Upper lobe of right lung (tissue), 1 donor: ENCODE data around the gene LRIT1. TPM values are rescaled to one million over a fixed set of nuclear protein-coding genes. Genes with fewer than 3 reads are reported as not detected.

Experiments used
- ATAC-seq: fragments of 200-7000 bp; cut with Tn5 transposase; one replicate; pipeline ENCODE4 v1.9.1; 2020; ENCODE audit warnings: mild to moderate bottlenecking, moderate library complexity
- DNase-seq: peaks from one replicate; pipeline ENCODE4 v3.0.0-alpha.2; 2020
- H3K27ac ChIP-seq: fragments of 200-600 bp; one replicate; pipeline ENCODE4 v1.8.0; 2022
- H3K27me3 ChIP-seq: fragments of 200-600 bp; one replicate; pipeline ENCODE4 v1.8.0; 2022; ENCODE audit warnings: mild to moderate bottlenecking
- H3K36me3 ChIP-seq: fragments of 200-600 bp; one replicate; pipeline ENCODE4 v1.8.0; 2022
- H3K4me1 ChIP-seq: fragments of 200-600 bp; one replicate; pipeline ENCODE4 v1.8.0; 2022
- H3K4me3 ChIP-seq: fragments of 200-600 bp; one replicate; pipeline ENCODE4 v1.8.0; 2022; ENCODE audit warnings: mild to moderate bottlenecking
- H3K9me3 ChIP-seq: fragments of 200-600 bp; one replicate; pipeline ENCODE4 v1.8.0; 2022
- CTCF ChIP-seq: fragments of 200-600 bp; IDR thresholded peaks from one replicate; pipeline ENCODE4 v1.8.0; 2022; ENCODE audit warnings: antibody characterized with exemption
- intact Hi-C: fragments of 100-400 bp; cut with DNase I; formaldehyde crosslinking; loops from one replicate; pipeline ENCODE4 v1.11.0; 2022
- total RNA-seq: library from RNA; stranded (reverse); fragmentation: NEBNext Ultra II Directional; extraction: Animal tissue kit (Norgen Biotek cat#: 25700); gene quantifications from one replicate; pipeline ENCODE4 v1.2.1, GENCODE V29; 2021
- donor health status: DM: no; HTN: yes; CAD: no; lungs with severe emphysema.

The LRIT1 gene
- total RNA-seq, 1 donor from 2014 or later = not detected

- H3K27ac ChIP-seq = no peak overlapping the region
- no peaks in the 10 kb centered on the region for H3K4me1 ChIP-seq
- no peak overlapping the region for H3K4me3 ChIP-seq
- H3K9me3 ChIP-seq = no peaks in the 10 kb centered on the region
- DNase-seq (no peak), ATAC-seq (no peak)
- intact Hi-C loops = no loop called here
- TF ChIP-seq CTCF = no peak
- H3K27me3 ChIP-seq = peaks cover 2% of the 10 kb centered on the region
- H3K36me3 ChIP-seq = no peaks in the 10 kb centered on the region
Measured at GRCh38 chr10:84212014-84212413, 29.3 kb downstream of the LRIT1 start.

DNA sequence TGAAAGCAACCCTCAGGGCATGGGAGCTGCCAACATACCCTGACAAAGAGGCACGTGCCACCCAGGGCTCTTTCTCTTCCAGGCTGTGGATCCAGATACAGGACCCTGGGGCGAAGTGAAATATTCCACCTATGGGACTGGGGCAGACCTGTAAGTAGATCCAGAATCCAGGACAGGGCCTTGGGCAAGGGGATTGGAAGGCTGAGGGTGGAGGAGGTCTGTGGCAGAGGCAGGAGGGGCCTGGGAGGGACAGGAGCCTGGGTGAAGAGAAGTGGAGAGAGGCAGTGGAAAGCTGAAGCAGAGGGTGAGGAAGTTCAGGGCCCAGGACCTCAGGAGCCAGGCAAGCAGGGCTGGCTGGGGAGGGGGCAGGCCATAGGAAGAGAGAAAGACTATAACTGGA lies 29.8 kb downstream of the LRIT1 start:
- H3K27me3 ChIP-seq = peaks cover 5% of the 10 kb centered on the region
- H3K36me3 ChIP-seq = no peaks in the 10 kb centered on the region
- H3K9me3 ChIP-seq = no peaks in the 10 kb centered on the region
- DNase-seq (no peak), ATAC-seq (no peak)
- no peak overlapping the region for H3K27ac ChIP-seq
- H3K4me1 ChIP-seq = no peaks in the 10 kb centered on the region
- H3K4me3 ChIP-seq = no peak overlapping the region
- TF ChIP-seq CTCF = no peak
- intact Hi-C loops = no loop called here

- Histone ChIP-seq H3K27me3 (peaks cover 14% of the 10 kb centered on the region), H3K9me3 (no peaks in the 10 kb centered on the region), H3K4me3 (no peak overlapping the region), H3K4me1 (no peaks in the 10 kb centered on the region), H3K36me3 (no peaks in the 10 kb centered on the region), H3K27ac (no peak overlapping the region)
- TF ChIP-seq CTCF = no peak
- intact Hi-C loops = no loop called here
- ATAC-seq = no peak
- no peak for DNase-seq
Measured at GRCh38 chr10:84208023-84208422, 33.3 kb downstream of the LRIT1 start.

DNA sequence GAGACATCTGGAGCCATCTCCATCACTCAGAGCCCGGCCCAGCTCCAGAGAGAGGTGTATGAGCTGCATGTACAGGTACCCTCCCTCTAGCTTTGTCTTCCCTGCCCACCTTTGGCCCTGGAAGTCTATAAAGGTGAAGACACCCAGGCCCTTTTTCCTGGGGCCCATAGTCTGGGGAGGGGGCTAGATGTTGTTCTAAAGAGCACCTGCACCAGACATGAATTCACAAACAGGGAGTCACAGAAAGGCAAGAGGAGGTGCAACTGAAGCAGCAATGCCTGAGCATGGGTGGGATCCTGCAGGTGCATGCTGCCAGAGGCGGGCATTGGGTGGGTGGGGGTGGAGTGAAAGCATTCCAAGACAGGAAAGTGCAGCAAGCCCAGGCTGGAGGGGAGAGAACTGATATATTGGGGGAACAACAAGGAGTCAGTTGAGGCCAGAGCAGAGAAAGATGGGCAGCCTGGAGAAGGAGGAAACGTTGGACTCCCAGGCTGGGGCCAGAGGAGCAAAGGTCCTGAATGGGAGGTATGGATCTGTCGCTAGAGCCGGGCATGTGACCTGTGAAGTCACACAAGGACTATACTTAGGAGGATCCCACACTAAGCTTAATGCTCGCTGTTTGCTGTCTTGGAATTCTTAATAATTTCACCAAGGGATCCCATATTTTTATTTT lies 35.4 kb downstream of the LRIT1 start:
- DNase-seq = peak; percentile 15
- H3K36me3 ChIP-seq = no peaks in the 10 kb centered on the region
- H3K27me3 ChIP-seq = peaks cover 14% of the 10 kb centered on the region
- H3K27ac ChIP-seq = no peak overlapping the region
- TF ChIP-seq CTCF = no peak
- no peaks in the 10 kb centered on the region for H3K9me3 ChIP-seq
- intact Hi-C loops = no loop called here
- no peaks in the 10 kb centered on the region for H3K4me1 ChIP-seq
- no peak overlapping the region for H3K4me3 ChIP-seq
- no peak for ATAC-seq

DNA sequence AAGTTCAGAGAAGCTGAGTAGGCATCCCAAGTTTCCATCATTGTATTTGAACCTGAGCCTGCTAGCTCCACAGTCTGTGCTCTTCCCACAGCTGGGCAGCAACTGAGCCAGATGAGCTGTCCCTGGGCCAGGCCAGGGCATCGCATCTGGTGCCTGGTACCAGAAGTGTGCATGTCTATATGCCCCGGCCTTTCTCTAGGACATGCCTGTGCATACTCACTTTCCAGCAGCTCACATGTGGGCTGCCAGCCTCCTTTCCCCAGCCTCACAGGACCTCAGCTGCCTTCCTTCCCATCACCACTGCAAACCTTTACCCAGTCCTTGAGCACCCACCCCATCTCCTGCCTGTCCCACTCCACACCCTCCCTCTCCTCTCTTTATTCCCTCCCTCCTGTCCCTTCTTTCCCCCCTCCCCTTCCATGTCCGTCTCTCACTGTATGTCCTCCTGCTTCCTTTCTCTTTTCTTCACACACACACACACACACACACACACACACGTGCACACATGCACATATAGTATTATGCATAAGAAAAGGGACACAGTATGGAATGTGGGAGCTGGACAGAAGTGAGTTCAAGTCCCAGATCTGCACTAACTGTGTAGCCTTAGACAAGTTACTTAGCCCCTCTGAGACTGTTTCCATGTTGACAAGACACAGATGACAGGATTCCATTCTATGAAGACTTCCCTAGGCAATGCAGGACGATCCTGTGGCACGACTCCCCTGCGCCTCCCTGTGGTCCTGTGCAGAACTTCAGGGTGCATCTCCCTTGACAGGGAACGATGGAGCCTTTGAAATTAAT lies 36.1 kb downstream of the LRIT1 start:
- no peaks in the 10 kb centered on the region for H3K36me3 ChIP-seq
- peak; percentile 66 for TF ChIP-seq CTCF
- H3K9me3 ChIP-seq = no peaks in the 10 kb centered on the region
- intact Hi-C loops = no loop called here
- no peak overlapping the region for H3K27ac ChIP-seq
- DNase-seq (no peak), ATAC-seq (peak; percentile 71)
- H3K27me3 ChIP-seq = peaks cover 14% of the 10 kb centered on the region
- H3K4me1 ChIP-seq = no peaks in the 10 kb centered on the region
- H3K4me3 ChIP-seq = no peak overlapping the region
